ENCODE data around the gene LRRC43.

Gene LRRC43

DNA sequence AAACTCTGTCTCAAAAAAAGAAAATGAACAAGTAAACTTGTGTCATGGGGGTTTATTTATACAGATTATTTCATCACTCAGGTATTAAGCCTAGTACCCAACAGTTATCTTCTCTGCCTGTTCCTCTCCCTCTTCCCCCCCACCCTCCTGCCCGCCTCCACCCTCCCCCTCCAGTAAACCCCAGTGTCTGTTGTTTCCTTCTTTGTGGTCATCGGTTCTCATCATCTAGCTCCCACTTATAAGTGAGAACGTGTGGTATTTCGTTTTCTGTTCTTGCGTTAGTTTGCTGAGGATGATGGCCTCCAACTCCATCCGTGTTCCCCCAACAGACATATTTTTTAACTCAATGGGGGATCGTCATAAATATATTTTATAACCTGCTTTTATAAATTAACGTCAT lies 21.2 kb upstream of the LRRC43 start:
- DNase-seq (ENCODE audit: low spot score), result no peak
- TF ChIP-seq, protein P1, sequence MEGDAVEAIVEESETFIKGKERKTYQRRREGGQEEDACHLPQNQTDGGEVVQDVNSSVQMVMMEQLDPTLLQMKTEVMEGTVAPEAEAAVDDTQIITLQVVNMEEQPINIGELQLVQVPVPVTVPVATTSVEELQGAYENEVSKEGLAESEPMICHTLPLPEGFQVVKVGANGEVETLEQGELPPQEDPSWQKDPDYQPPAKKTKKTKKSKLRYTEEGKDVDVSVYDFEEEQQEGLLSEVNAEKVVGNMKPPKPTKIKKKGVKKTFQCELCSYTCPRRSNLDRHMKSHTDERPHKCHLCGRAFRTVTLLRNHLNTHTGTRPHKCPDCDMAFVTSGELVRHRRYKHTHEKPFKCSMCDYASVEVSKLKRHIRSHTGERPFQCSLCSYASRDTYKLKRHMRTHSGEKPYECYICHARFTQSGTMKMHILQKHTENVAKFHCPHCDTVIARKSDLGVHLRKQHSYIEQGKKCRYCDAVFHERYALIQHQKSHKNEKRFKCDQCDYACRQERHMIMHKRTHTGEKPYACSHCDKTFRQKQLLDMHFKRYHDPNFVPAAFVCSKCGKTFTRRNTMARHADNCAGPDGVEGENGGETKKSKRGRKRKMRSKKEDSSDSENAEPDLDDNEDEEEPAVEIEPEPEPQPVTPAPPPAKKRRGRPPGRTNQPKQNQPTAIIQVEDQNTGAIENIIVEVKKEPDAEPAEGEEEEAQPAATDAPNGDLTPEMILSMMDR (IDR thresholded peaks at IDR 0.05; ENCODE audit: poor library complexity, severe bottlenecking), result no peak
- no peaks in the 10 kb centered on the region for H3K4me1 ChIP-seq (ENCODE audit: insufficient read depth, poor library complexity, severe bottlenecking)
- ATAC-seq (ENCODE audit: low read depth), result no peak
- H3K9me3 ChIP-seq (ENCODE audit: severe bottlenecking), result no peaks in the 10 kb centered on the region
- H3K27ac ChIP-seq (ENCODE audit: poor library complexity, severe bottlenecking), result no peak overlapping the region
- H3K27me3 ChIP-seq (ENCODE audit: insufficient read depth, poor library complexity, severe bottlenecking), result no peaks in the 10 kb centered on the region
- H3K4me3 ChIP-seq (ENCODE audit: severe bottlenecking), result no peak overlapping the region
- H3K36me3 ChIP-seq (ENCODE audit: low read depth), result no peaks in the 10 kb centered on the region

DNA sequence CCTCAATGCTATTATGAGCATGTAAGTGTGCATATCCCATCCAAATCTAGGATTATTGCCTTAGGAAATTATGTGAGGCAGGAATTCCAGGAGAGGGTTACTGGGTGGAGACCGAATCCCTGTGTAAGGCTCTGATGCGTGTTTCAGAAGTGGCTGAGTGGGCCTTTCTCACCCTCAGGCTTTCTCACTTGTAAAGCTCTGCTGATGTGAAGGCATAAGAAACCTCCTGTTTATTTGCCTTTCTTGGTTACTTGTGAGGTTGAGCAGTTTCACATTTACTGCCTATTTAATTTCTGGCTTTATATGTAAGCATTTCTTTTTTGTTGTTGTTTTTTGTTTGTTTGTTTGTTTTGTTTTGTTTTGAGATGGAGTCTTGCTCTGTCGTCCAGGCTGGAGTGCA lies 19.9 kb upstream of the LRRC43 start:
- Histone ChIP-seq H3K27ac (ENCODE audit: poor library complexity, severe bottlenecking) (no peak overlapping the region), H3K36me3 (ENCODE audit: low read depth) (no peaks in the 10 kb centered on the region), H3K4me3 (ENCODE audit: severe bottlenecking) (no peak overlapping the region), H3K9me3 (ENCODE audit: severe bottlenecking) (no peaks in the 10 kb centered on the region), H3K27me3 (ENCODE audit: insufficient read depth, poor library complexity, severe bottlenecking) (no peaks in the 10 kb centered on the region), H3K4me1 (ENCODE audit: insufficient read depth, poor library complexity, severe bottlenecking) (no peaks in the 10 kb centered on the region)
- TF ChIP-seq, protein P1 (IDR thresholded peaks at IDR 0.05; ENCODE audit: poor library complexity, severe bottlenecking), result no peak
- no peak for ATAC-seq (ENCODE audit: low read depth)
- DNase-seq (ENCODE audit: low spot score), result no peak

DNA sequence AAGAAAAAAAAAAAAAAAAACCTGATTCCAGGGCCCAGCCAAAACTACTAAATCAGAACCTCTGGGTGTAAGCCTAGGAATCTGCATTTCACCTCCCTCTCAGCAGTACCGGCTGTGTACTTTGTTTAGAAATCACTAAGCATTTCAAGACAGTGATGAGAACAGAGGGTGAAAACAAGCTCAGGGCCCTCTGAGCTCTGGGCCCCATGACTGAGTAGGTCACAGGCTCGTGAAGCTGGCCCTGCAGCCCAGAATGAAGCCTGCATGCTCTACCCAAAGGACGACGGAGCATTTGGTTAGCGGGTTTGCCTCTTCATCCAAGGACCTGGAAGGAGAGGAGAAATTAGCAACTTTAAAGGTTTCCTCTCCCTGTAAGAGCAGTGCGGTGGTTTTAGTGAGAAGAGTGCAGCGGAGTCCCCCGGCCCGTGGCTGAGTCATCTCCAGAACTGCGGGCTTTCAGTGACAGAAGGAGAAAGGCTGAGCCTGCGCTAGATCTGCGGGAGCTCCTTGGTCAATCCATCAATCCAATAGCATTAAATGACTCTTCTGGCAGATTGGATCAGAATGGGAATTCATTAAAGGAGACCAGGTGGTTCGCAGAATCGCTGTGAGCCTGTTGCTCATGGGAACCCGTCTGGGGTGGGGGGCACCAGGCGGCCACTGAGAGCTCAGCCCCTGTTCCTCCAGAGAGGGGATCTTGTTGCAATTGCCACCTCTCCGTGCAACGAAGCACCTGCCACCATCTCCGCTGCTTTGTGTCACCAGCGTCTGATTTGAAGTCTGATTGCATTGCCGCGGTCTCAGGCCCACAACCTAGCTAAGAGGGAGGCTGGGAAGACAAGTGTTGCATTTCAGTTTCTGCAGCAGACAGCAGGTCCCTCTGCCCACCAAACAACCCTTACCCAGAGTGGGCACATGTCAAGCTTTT lies 16.2 kb upstream of the LRRC43 start:
- TF ChIP-seq, protein P1 (IDR thresholded peaks at IDR 0.05; ENCODE audit: poor library complexity, severe bottlenecking), result no peak
- H3K4me1 ChIP-seq (ENCODE audit: insufficient read depth, poor library complexity, severe bottlenecking), result no peaks in the 10 kb centered on the region
- no peak overlapping the region for H3K4me3 ChIP-seq (ENCODE audit: severe bottlenecking)
- H3K27ac ChIP-seq (ENCODE audit: poor library complexity, severe bottlenecking), result no peak overlapping the region
- ATAC-seq (ENCODE audit: low read depth) (no peak), DNase-seq (ENCODE audit: low spot score) (no peak)
- no peaks in the 10 kb centered on the region for H3K36me3 ChIP-seq (ENCODE audit: low read depth)
- H3K9me3 ChIP-seq (ENCODE audit: severe bottlenecking), result no peaks in the 10 kb centered on the region
- H3K27me3 ChIP-seq (ENCODE audit: insufficient read depth, poor library complexity, severe bottlenecking), result no peaks in the 10 kb centered on the region

DNA sequence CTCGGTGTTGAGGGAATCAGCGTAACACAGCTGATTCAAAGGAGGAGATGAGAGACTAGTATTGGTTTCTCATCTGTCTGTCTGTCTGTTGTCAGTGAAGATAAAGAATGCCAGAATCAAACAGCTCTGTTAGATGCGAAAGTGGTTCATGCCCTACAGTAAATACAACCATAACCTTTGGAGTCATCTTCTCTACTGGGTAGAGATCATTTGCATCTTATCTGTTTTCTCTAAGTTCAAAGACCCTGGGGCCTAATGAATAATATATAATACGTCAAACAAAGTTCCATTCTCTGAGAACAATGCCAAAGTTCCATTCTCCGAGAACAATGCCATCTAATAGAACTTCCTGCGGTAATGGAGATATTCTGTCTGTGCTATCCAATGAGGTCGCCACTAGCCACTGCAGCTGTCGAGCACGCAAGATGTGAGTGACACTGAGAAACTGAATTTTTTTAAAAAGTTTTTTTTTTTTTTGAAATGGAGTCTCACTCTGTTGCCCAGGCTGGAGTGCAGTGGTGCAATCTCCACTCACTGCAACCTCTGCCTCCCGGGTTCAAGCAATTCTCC lies 15.5 kb upstream of the LRRC43 start:
- TF ChIP-seq, protein P1 (IDR thresholded peaks at IDR 0.05; ENCODE audit: poor library complexity, severe bottlenecking), result no peak
- H3K27ac ChIP-seq (ENCODE audit: poor library complexity, severe bottlenecking), result no peak overlapping the region
- H3K9me3 ChIP-seq (ENCODE audit: severe bottlenecking), result no peaks in the 10 kb centered on the region
- DNase-seq (ENCODE audit: low spot score) (no peak), ATAC-seq (ENCODE audit: low read depth) (no peak)
- H3K27me3 ChIP-seq (ENCODE audit: insufficient read depth, poor library complexity, severe bottlenecking), result no peaks in the 10 kb centered on the region
- no peaks in the 10 kb centered on the region for H3K36me3 ChIP-seq (ENCODE audit: low read depth)
- H3K4me3 ChIP-seq (ENCODE audit: severe bottlenecking), result no peak overlapping the region
- no peaks in the 10 kb centered on the region for H3K4me1 ChIP-seq (ENCODE audit: insufficient read depth, poor library complexity, severe bottlenecking)

DNA sequence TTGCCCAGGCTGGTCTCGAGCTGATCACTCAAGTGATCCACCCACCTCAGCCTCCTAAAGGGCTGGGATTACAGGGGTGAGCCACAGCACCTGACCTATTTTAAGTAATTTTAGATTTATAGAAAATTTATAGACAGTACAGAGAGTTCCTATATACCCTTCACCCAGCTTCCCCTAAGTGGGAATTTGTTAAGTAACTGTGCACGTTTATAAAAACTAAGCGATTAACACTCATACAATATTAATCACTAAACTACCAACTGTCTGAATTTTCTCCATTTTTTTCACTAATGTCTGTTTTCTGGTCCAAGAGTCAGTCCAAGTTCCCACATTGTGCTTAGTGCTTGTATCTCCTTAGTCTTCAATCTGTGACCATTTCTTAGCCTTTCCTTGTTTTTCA lies 14.4 kb upstream of the LRRC43 start:
- H3K27me3 ChIP-seq (ENCODE audit: insufficient read depth, poor library complexity, severe bottlenecking), result no peaks in the 10 kb centered on the region
- no peaks in the 10 kb centered on the region for H3K9me3 ChIP-seq (ENCODE audit: severe bottlenecking)
- H3K36me3 ChIP-seq (ENCODE audit: low read depth), result no peaks in the 10 kb centered on the region
- DNase-seq (ENCODE audit: low spot score), result no peak
- H3K27ac ChIP-seq (ENCODE audit: poor library complexity, severe bottlenecking), result no peak overlapping the region
- no peak overlapping the region for H3K4me3 ChIP-seq (ENCODE audit: severe bottlenecking)
- no peak for ATAC-seq (ENCODE audit: low read depth)
- TF ChIP-seq, protein P1 (IDR thresholded peaks at IDR 0.05; ENCODE audit: poor library complexity, severe bottlenecking), result no peak
- no peaks in the 10 kb centered on the region for H3K4me1 ChIP-seq (ENCODE audit: insufficient read depth, poor library complexity, severe bottlenecking)
